Panc1 (cell line): ENCODE data around the gene GGCX. TPM values are rescaled to one million over a fixed set of nuclear protein-coding genes. Genes with fewer than 3 reads are reported as not detected.

Experiments
- ATAC-seq: fragments of 200-7000 bp; cut with Tn5 transposase; 2 replicates; pipeline ENCODE4 v1.9.1; 2020; ENCODE audit warnings: mild to moderate bottlenecking, moderate library complexity
- BruUV-seq: library from RNA; stranded (reverse); fragments of 400-500 nt; replicated peaks from 2 replicates; lab custom pipeline; 2021; lab: Mats Ljungman, UMichigan
- CTCF ChIA-PET: fragments of 300-600 bp; sonication (Branson Sonifier 250); formaldehyde crosslinking; loops from one replicate; lab custom pipeline; 2022; ENCODE audit warnings: antibody characterized with exemption; lab: Charles Lee
- POLR2A ChIA-PET: fragments of 300-600 bp; sonication (Branson Sonifier 250); formaldehyde crosslinking; loops from one replicate; lab custom pipeline; 2022; ENCODE audit warnings: antibody characterized with exemption; lab: Charles Lee
- DNase-seq: peaks from one replicate; pipeline ENCODE4 v3.0.0-alpha.2; 2010; ENCODE audit warnings: low read depth, low spot score
- H3K27ac ChIP-seq: 2 replicates; pipeline ENCODE4 v1.5.1; 2011; ENCODE audit warnings: mild to moderate bottlenecking, low read length, inconsistent platforms
- H3K27me3 ChIP-seq: fragments of 200-500 bp; sonication (Bioruptor generic); 2 replicates; pipeline ENCODE4 v1.6.0; 2014; ENCODE audit warnings: low read length, inconsistent platforms; ENCODE audit not compliant: control insufficient read depth, insufficient read depth
- H3K36me3 ChIP-seq: fragments of 200-500 bp; sonication (Bioruptor generic); 2 replicates; pipeline ENCODE4 v1.5.1; 2014; ENCODE audit warnings: inconsistent platforms, mild to moderate bottlenecking, low read length, moderate library complexity; ENCODE audit not compliant: control insufficient read depth, insufficient read depth
- H3K4me1 ChIP-seq: 2 replicates; pipeline ENCODE4 v1.5.1; 2011; ENCODE audit warnings: inconsistent platforms, mild to moderate bottlenecking, low read length, moderate library complexity; ENCODE audit not compliant: control insufficient read depth, insufficient read depth
- H3K4me3 ChIP-seq, 2 experiments: 2 replicates each; pipeline ENCODE4 v1.5.1; 2011 to 2012; ENCODE audit warnings: low read depth in 2 of 2, low read length in 2 of 2, mild to moderate bottlenecking in 2 of 2, inconsistent platforms in 1 of 2, moderate library complexity in 1 of 2
- H3K9me3 ChIP-seq: fragments of 200-500 bp; sonication (Bioruptor generic); 2 replicates; pipeline ENCODE4 v1.5.1; 2014; ENCODE audit warnings: low read depth, mild to moderate bottlenecking, inconsistent platforms, low read length, moderate library complexity; ENCODE audit not compliant: control insufficient read depth, insufficient read depth
- POLR2AphosphoS5 ChIP-seq: IDR thresholded peaks from 2 replicates; pipeline ENCODE4 v1.6.1; 2012; ENCODE audit warnings: mild to moderate bottlenecking, low read depth, low read length, moderate library complexity
- SIN3A ChIP-seq: IDR thresholded peaks from 2 replicates; pipeline ENCODE4 v1.6.1; 2012; ENCODE audit warnings: low read depth, mild to moderate bottlenecking, low read length, moderate library complexity, borderline replicate concordance; ENCODE audit not compliant: insufficient read depth
- TCF7L2 ChIP-seq: IDR thresholded peaks from 2 replicates; pipeline ENCODE4 v1.6.1; 2011; ENCODE audit warnings: mild to moderate bottlenecking, low read depth, low read length, inconsistent platforms
- in situ Hi-C: cut with HindIII; loops from 2 replicates; pipeline ENCODE4 v1.10.0; 2016; ENCODE audit warnings: low sequenced_read_pairs, low pct_unique_long_range_greater_than_20kb
- intact Hi-C: fragments of 100-400 bp; cut with micrococcal nuclease; formaldehyde crosslinking; loops from one replicate; pipeline ENCODE4 v1.10.0; 2022; ENCODE audit not compliant: unreplicated experiment
- total RNA-seq: library from RNA; stranded (reverse); gene quantifications from one replicate; pipeline ENCODE4 v1.2.1, GENCODE V29; 2021; ENCODE audit not compliant: unreplicated experiment
- TF ChIP-seq, protein P1 (sequence below): fragments of 450-650 bp; IDR thresholded peaks from 2 replicates; pipeline ENCODE4 v1.5.1; 2017; ENCODE audit warnings: mild to moderate bottlenecking
- TF ChIP-seq, protein P2 (sequence below), 2 experiments: IDR thresholded peaks; 2 replicates each; pipeline ENCODE4 v1.6.1; 2011 to 2012; ENCODE audit warnings: low read depth in 2 of 2, control low read depth in 1 of 2, low read length in 1 of 2, mild to moderate bottlenecking in 1 of 2, moderate library complexity in 1 of 2; ENCODE audit not compliant: insufficient read depth in 1 of 2

Gene GGCX
- total RNA-seq, 1 experiment from 2014 or later, result 64.1 TPM

DNA sequence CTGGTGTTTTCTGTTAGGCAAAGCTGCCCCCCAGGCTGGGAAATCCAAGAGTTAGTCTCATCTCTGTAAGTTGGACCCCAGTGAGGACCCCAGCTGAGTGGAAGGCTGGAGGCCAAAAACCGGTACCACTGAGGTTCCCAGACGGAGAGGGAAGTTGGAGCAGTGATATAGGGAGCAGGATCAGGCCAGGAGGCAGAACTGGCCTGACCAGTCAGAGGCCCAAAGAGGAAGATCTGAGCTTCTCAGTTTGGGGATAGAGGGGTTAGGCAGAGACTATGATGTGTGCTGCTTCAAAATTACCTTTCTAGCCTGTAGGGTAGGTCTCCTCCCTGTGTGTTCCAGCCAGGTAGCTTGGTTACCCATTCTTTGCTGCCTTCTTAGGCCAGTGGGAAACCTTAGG is 29.7 kb upstream of the GGCX start:
- DNase-seq (no peak), ATAC-seq (no peak)
- no peak overlapping the region for H3K4me3 ChIP-seq
- no TSS peak for BruUV-seq
- H3K36me3 ChIP-seq, result peaks cover 2% of the 10 kb centered on the region; the same call in 1 of the 2 replicates
- TF ChIP-seq, protein P1, sequence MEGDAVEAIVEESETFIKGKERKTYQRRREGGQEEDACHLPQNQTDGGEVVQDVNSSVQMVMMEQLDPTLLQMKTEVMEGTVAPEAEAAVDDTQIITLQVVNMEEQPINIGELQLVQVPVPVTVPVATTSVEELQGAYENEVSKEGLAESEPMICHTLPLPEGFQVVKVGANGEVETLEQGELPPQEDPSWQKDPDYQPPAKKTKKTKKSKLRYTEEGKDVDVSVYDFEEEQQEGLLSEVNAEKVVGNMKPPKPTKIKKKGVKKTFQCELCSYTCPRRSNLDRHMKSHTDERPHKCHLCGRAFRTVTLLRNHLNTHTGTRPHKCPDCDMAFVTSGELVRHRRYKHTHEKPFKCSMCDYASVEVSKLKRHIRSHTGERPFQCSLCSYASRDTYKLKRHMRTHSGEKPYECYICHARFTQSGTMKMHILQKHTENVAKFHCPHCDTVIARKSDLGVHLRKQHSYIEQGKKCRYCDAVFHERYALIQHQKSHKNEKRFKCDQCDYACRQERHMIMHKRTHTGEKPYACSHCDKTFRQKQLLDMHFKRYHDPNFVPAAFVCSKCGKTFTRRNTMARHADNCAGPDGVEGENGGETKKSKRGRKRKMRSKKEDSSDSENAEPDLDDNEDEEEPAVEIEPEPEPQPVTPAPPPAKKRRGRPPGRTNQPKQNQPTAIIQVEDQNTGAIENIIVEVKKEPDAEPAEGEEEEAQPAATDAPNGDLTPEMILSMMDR, result no peak
- no peak for TF ChIP-seq POLR2AphosphoS5
- TF ChIP-seq TCF7L2, result no peak
- TF ChIP-seq, protein P2, sequence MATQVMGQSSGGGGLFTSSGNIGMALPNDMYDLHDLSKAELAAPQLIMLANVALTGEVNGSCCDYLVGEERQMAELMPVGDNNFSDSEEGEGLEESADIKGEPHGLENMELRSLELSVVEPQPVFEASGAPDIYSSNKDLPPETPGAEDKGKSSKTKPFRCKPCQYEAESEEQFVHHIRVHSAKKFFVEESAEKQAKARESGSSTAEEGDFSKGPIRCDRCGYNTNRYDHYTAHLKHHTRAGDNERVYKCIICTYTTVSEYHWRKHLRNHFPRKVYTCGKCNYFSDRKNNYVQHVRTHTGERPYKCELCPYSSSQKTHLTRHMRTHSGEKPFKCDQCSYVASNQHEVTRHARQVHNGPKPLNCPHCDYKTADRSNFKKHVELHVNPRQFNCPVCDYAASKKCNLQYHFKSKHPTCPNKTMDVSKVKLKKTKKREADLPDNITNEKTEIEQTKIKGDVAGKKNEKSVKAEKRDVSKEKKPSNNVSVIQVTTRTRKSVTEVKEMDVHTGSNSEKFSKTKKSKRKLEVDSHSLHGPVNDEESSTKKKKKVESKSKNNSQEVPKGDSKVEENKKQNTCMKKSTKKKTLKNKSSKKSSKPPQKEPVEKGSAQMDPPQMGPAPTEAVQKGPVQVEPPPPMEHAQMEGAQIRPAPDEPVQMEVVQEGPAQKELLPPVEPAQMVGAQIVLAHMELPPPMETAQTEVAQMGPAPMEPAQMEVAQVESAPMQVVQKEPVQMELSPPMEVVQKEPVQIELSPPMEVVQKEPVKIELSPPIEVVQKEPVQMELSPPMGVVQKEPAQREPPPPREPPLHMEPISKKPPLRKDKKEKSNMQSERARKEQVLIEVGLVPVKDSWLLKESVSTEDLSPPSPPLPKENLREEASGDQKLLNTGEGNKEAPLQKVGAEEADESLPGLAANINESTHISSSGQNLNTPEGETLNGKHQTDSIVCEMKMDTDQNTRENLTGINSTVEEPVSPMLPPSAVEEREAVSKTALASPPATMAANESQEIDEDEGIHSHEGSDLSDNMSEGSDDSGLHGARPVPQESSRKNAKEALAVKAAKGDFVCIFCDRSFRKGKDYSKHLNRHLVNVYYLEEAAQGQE (IDR thresholded peaks at IDR 0.05; ENCODE audit: insufficient read depth in 1 of 2, low read depth in 2 of 2, low read length in 1 of 2), result no peak
- TF ChIP-seq SIN3A, result no peak
- intact Hi-C loops, result no loop called here
- H3K4me1 ChIP-seq, result peaks cover 9% of the 10 kb centered on the region
- H3K27ac ChIP-seq, result no peak overlapping the region
- CTCF ChIA-PET, result no interaction called here
- in situ Hi-C loops, result no loop called here
- no peaks in the 10 kb centered on the region for H3K27me3 ChIP-seq
- POLR2A ChIA-PET, result interaction anchor here (0.5 to 0.7 kb wide), 2 partner anchors 31 to 73 kb away, joined by 3 to 5 read pairs; no protein-coding TSS in a partner anchor
- H3K9me3 ChIP-seq, result no peaks in the 10 kb centered on the region

DNA sequence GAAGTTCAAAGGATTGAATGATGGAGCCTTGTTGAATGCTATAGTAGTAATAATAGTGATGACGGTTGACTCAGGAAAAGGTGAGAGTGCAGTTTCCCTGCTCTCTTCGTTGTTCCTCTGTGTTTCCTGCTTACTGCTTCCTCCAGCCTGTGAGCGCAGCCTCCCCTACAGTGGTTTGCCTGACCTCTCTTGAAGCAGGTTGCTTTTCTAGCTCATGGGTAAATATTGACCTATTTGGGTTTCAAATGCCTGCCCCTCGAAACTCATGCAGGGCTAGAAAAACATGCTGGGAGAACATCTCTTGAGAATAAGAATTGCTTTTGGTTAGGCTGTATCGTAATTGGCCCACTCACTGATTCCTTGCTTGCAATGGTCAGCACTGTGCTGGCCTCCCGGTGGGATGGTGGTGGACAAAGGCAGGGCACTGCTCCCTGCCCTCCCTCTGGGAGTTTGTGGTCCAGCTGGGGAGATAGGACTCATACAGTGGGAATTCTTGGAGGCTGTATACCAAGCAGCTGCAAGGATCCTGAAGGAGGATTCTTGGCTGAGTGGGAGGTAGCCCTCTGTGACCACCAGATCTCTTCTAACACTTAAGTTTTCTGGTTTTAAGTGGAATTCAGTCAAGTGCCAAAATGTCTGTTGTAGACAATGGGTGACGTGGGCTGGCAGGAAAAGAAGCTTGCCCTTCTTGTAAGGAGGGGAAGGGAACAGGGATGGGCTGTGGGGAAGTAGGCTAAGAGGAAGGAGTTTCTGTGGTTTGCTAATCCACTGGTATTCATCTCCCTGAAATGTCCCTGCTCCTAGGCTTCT is 28.9 kb upstream of the GGCX start:
- Histone ChIP-seq H3K27me3 (no peaks in the 10 kb centered on the region), H3K4me1 (peaks cover 16% of the 10 kb centered on the region), H3K27ac (no peak overlapping the region), H3K36me3 (no peaks in the 10 kb centered on the region), H3K9me3 (no peaks in the 10 kb centered on the region), H3K4me3 (no peak overlapping the region)
- DNase-seq (no peak), ATAC-seq (no peak)
- in situ Hi-C loops, result no loop called here
- ChIA-PET POLR2A (interaction anchor here (0.5 kb wide), 1 partner anchor 31 kb away, joined by 5 read pairs; no protein-coding TSS in a partner anchor), CTCF (no interaction called here)
- no TSS peak for BruUV-seq
- TF ChIP-seq SIN3A (no peak), POLR2AphosphoS5 (no peak), TCF7L2 (no peak)
- TF ChIP-seq, protein P2 (IDR thresholded peaks at IDR 0.05; ENCODE audit: insufficient read depth in 1 of 2, low read depth in 2 of 2, low read length in 1 of 2), result no peak
- TF ChIP-seq, protein P1, result no peak
- intact Hi-C loops, result no loop called here
